Panc1 (cell line): ENCODE results near the gene RPL21.

Source experiments
- POLR2AphosphoS5 ChIP-seq: IDR thresholded peaks from 2 replicates; pipeline ENCODE4 v1.6.1; 2012; ENCODE audit warnings: mild to moderate bottlenecking, low read depth, low read length, moderate library complexity
- SIN3A ChIP-seq: IDR thresholded peaks from 2 replicates; pipeline ENCODE4 v1.6.1; 2012; ENCODE audit warnings: low read depth, mild to moderate bottlenecking, low read length, moderate library complexity, borderline replicate concordance; ENCODE audit not compliant: insufficient read depth
- TCF7L2 ChIP-seq: IDR thresholded peaks from 2 replicates; pipeline ENCODE4 v1.6.1; 2011; ENCODE audit warnings: mild to moderate bottlenecking, low read depth, low read length, inconsistent platforms
- TF ChIP-seq, protein P1 (sequence below): fragments of 450-650 bp; IDR thresholded peaks from 2 replicates; pipeline ENCODE4 v1.5.1; 2017; ENCODE audit warnings: mild to moderate bottlenecking
- TF ChIP-seq, protein P2 (sequence below), 2 experiments: IDR thresholded peaks; 2 replicates each; pipeline ENCODE4 v1.6.1; 2011 to 2012; ENCODE audit warnings: low read depth in 2 of 2, control low read depth in 1 of 2, low read length in 1 of 2, mild to moderate bottlenecking in 1 of 2, moderate library complexity in 1 of 2; ENCODE audit not compliant: insufficient read depth in 1 of 2

DNA sequence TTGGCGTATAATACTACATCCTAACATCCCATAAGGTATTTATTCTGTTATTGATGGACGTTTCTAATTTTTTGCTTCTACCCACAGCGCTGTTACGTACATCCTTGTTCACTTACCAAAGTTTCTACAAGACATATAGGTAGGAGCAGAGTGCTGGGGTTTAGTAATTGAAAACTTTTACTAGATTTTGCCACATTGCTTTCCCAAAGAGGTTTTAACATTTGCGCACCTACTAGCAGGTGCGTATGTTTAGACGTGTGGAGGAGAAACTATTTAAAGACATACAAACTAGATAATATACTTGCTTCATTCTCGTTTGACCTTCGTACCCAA is 559 bp upstream of the RPL21 start:
- TF ChIP-seq, protein P1, sequence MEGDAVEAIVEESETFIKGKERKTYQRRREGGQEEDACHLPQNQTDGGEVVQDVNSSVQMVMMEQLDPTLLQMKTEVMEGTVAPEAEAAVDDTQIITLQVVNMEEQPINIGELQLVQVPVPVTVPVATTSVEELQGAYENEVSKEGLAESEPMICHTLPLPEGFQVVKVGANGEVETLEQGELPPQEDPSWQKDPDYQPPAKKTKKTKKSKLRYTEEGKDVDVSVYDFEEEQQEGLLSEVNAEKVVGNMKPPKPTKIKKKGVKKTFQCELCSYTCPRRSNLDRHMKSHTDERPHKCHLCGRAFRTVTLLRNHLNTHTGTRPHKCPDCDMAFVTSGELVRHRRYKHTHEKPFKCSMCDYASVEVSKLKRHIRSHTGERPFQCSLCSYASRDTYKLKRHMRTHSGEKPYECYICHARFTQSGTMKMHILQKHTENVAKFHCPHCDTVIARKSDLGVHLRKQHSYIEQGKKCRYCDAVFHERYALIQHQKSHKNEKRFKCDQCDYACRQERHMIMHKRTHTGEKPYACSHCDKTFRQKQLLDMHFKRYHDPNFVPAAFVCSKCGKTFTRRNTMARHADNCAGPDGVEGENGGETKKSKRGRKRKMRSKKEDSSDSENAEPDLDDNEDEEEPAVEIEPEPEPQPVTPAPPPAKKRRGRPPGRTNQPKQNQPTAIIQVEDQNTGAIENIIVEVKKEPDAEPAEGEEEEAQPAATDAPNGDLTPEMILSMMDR, result no peak
- no peak for TF ChIP-seq POLR2AphosphoS5
- TF ChIP-seq, protein P2, sequence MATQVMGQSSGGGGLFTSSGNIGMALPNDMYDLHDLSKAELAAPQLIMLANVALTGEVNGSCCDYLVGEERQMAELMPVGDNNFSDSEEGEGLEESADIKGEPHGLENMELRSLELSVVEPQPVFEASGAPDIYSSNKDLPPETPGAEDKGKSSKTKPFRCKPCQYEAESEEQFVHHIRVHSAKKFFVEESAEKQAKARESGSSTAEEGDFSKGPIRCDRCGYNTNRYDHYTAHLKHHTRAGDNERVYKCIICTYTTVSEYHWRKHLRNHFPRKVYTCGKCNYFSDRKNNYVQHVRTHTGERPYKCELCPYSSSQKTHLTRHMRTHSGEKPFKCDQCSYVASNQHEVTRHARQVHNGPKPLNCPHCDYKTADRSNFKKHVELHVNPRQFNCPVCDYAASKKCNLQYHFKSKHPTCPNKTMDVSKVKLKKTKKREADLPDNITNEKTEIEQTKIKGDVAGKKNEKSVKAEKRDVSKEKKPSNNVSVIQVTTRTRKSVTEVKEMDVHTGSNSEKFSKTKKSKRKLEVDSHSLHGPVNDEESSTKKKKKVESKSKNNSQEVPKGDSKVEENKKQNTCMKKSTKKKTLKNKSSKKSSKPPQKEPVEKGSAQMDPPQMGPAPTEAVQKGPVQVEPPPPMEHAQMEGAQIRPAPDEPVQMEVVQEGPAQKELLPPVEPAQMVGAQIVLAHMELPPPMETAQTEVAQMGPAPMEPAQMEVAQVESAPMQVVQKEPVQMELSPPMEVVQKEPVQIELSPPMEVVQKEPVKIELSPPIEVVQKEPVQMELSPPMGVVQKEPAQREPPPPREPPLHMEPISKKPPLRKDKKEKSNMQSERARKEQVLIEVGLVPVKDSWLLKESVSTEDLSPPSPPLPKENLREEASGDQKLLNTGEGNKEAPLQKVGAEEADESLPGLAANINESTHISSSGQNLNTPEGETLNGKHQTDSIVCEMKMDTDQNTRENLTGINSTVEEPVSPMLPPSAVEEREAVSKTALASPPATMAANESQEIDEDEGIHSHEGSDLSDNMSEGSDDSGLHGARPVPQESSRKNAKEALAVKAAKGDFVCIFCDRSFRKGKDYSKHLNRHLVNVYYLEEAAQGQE (IDR thresholded peaks at IDR 0.05; ENCODE audit: insufficient read depth in 1 of 2, low read depth in 2 of 2, low read length in 1 of 2), result no peak
- no peak for TF ChIP-seq SIN3A
- no peak for TF ChIP-seq TCF7L2
